Measurements from ENCODE around the gene POLD1. TPM values are rescaled to one million over a fixed set of nuclear protein-coding genes. Genes with fewer than 3 reads are reported as not detected.

Gene POLD1
- total and polyA plus RNA-seq, 10 donors: 26.5 to 66.6 (median 34.2) TPM

GRCh38 chr19:50464348-50464747 is 80.2 kb downstream of the POLD1 start:
- H3K27me3 ChIP-seq (replicated peaks in 1 of 7): peaks cover 0 to 28% (median 3%) of the 10 kb centered on the region in 7 donors
- H3K4me3 ChIP-seq: no peak overlapping the region
- no peak overlapping the region for H3K27ac ChIP-seq
- WGBS, 5 donors: 83 to 93% (median 89%) methylated on average over 19 of the region's 19 CpGs
- intact Hi-C loops (cut with DNase I; ENCODE audit: low total_unique reads): loop anchor here (5.0 kb wide), 1 partner anchor 97 kb away; the partner anchor contains the start of gene NAPSA
- no peaks in the 10 kb centered on the region for H3K9me3 ChIP-seq
- no peak for TF ChIP-seq CTCF (IDR thresholded peaks at IDR 0.05 in 8 of 11, conservative IDR thresholded peaks at IDR 0.05 in 3 of 11)
- no peak for TF ChIP-seq POLR2A (IDR thresholded peaks at IDR 0.05)
- no peak for TF ChIP-seq POLR2AphosphoS5 (IDR thresholded peaks at IDR 0.05)
- peaks cover 0 to 19% (median 14%) of the 10 kb centered on the region in 6 donors for H3K4me1 ChIP-seq
- no peak for DNase-seq
- H3K36me3 ChIP-seq: no peaks in the 10 kb centered on the region

GRCh38 chr19:50465000-50465399 is 80.9 kb downstream of the POLD1 start:
- Histone ChIP-seq H3K36me3 (no peaks in the 10 kb centered on the region), H3K27me3 (replicated peaks in 1 of 7) (peaks cover 0 to 23% (median 3%) of the 10 kb centered on the region in 7 donors), H3K4me3 (no peak overlapping the region), H3K4me1 (peaks cover 0 to 14% (median 12%) of the 10 kb centered on the region in 6 donors), H3K9me3 (no peaks in the 10 kb centered on the region), H3K27ac (no peak overlapping the region)
- no peak for TF ChIP-seq POLR2A (IDR thresholded peaks at IDR 0.05)
- no peak for TF ChIP-seq POLR2AphosphoS5 (IDR thresholded peaks at IDR 0.05)
- TF ChIP-seq CTCF (IDR thresholded peaks at IDR 0.05 in 8 of 11, conservative IDR thresholded peaks at IDR 0.05 in 3 of 11): no peak
- intact Hi-C loops (cut with DNase I; ENCODE audit: low total_unique reads): loop anchor here (5.0 kb wide), 1 partner anchor 98 kb away; the partner anchor contains the start of gene NAPSA
- DNase-seq: no peak
- 87 to 95% (median 87%) methylated on average over 13 of the region's 13 CpGs for WGBS, 5 donors

- Histone ChIP-seq H3K36me3 (no peaks in the 10 kb centered on the region), H3K9me3 (no peaks in the 10 kb centered on the region), H3K27ac (peak overlapping the region in 1 of 8 donors; percentile 5), H3K4me1 (peaks cover 0 to 3% (median 1%) of the 10 kb centered on the region in 6 donors), H3K27me3 (replicated peaks in 1 of 7) (peaks cover 0 to 12% (median 3%) of the 10 kb centered on the region in 7 donors), H3K4me3 (no peak overlapping the region)
- TF ChIP-seq POLR2AphosphoS5 (IDR thresholded peaks at IDR 0.05) (peak in 1 of 3 donors; percentile 10), POLR2A (IDR thresholded peaks at IDR 0.05) (no peak), CTCF (IDR thresholded peaks at IDR 0.05 in 8 of 11, conservative IDR thresholded peaks at IDR 0.05 in 3 of 11) (peak in 4 of 11 experiments; percentile 17 to 37 (median 24))
- DNase-seq: no peak
- intact Hi-C loops (cut with DNase I; ENCODE audit: low total_unique reads): no loop called here
- 58 to 78% (median 65%) methylated on average over 25 to 29 of the region's 29 CpGs for WGBS, 5 donors
These were observed 82.0 kb downstream of the POLD1 start for GRCh38 chr19:50465986-50466705.

- Histone ChIP-seq H3K4me3 (no peak overlapping the region), H3K27me3 (replicated peaks in 1 of 7) (peaks cover 0 to 8% (median 0%) of the 10 kb centered on the region in 7 donors), H3K9me3 (no peaks in the 10 kb centered on the region), H3K4me1 (no peaks in the 10 kb centered on the region), H3K36me3 (no peaks in the 10 kb centered on the region), H3K27ac (no peak overlapping the region)
- no peak for TF ChIP-seq CTCF (IDR thresholded peaks at IDR 0.05 in 8 of 11, conservative IDR thresholded peaks at IDR 0.05 in 3 of 11)
- TF ChIP-seq POLR2A (IDR thresholded peaks at IDR 0.05): no peak
- TF ChIP-seq POLR2AphosphoS5 (IDR thresholded peaks at IDR 0.05): no peak
- 82 to 87% (median 85%) methylated on average over 10 to 11 of the region's 11 CpGs for WGBS, 5 donors
- intact Hi-C loops (cut with DNase I; ENCODE audit: low total_unique reads): no loop called here
- DNase-seq: no peak
These were observed 82.5 kb downstream of the POLD1 start for GRCh38 chr19:50466706-50467039.
